Measurements from ENCODE around the gene NIPAL1.
"Not testable (repeated sequence)": the region's sequence is repeated elsewhere in the genome, so short reads cannot be mapped to it uniquely, and the experiment has no call there.

The NIPAL1 gene

DNA sequence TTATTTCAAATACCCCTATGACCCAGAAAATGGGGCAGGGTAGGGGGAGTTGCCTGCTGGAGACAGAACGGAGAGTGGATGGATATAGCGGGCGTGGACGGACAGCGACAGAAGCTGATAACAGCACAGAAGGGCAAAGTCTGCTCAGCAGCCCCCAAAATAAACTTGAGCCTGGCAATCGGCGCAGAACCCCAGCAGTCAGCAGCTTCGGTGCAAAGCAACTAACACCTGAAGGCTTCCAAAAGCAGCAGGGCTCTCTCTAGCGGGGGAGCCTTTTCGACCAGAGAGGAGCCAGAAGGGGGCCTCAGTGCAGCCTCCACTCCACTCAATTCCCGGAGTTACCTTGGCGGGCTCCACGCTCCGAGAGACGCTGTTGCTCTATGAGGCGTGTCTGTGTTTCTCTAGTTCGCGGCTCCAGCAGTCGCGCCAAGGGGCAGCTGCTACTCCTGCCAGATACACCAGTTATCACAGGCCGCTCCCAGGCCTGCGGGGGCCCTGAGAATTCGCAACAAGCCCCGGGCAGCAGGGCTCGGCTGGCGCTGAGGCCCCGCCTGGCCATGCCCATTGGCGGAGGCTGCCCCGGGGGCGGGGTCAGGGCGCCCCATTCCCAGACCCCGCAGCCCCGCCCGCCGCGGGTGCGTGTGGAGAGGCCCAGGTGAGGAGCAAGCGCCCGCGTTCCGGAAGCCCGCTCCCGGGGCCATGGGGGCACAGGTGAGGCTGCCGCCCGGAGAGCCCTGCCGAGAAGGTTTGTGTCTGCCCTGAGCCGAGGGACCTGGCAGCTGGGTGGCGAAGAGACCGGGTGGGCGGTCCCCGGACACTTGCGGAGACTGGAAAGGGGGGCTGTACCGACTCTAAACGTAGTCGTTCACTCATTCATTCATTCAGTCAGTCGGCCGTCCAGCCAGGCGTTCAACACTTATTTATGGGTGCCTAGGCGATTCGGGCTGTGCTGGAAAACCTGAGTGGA lies at the start of gene NIPAL1, which contains the start of gene CNGA1:
NIPAL1 (plus strand) TSS at position 632 of the 967 bp plus-strand sequence; CDS start at position 700, 68 bp downstream.
CNGA1 (minus strand) TSS at position 541 of the 967 bp plus-strand sequence. CDS start 63,992 bp downstream, outside the sequence.
- peak; percentile 52 for DNase-seq

DNA sequence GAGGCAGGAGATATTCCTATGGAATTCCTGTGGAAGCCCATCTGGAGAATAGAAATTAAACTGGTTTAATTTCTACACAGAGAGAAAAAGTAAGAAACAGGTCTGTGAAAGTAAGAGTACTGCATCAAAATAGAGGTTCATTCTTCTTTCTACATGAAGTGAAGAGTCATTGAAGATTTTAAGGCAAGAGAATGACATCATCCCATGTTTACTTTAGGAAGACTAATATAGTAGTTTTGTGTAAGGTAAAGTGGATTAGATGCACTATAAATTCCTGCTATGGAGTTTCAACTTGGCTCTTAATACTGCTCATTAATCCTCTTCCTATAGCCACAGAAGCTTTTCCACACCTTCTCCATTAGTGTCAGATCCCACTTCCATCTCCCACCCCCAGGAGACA lies 47.7 kb upstream of the NIPAL1 start:
- DNase-seq, result no peak

DNA sequence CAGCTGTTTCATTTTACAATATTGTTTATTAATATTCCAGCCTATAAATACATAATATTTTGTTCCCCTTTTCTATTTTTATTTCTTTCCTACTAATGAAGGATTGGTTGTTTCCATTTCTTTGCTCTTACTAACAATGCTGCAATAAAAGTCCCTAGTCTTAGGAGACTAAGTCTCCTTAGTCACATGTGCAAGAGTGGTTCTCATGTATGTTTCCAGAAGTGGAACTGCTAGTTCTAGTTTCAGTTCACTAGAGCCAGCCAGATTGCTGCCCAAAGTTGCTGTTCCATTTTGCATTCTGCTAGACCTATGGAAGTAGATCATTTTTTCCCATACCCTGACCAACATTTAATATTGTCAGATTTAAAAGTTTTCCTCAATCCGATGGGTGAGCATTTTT lies 44.4 kb upstream of the NIPAL1 start:
- DNase-seq, result no peak

- no peak for DNase-seq
These were observed 43.9 kb upstream of the NIPAL1 start for GRCh38 chr4:47972721-47973120.

DNA sequence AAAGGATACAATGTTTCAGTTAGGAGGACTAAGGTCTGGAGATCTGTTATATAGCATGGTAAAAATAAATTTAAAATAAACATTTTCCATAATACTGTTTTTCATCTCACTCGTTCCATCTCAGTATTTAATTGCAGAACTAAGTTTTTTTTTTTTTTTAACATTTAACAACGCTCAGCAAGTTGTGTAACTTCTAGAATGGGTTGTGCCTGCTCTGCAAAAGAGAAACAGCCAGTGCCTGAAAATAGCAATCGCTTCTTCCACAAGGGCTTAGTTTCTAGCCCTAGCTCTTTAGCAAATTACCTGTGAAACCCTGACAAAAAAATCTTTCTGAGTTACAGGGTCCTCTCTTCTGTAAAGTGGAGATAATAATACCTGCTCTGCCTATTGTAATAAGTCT lies 42.0 kb upstream of the NIPAL1 start:
- no peak for DNase-seq

- no peak for DNase-seq
These were observed 26.4 kb upstream of the NIPAL1 start for GRCh38 chr4:47990145-47990544.

GRCh38 chr4:47992475-47992874 lies 24.1 kb upstream of the NIPAL1 start:
- not testable (repeated sequence) for DNase-seq

- DNase-seq, result no peak
These were observed 20.6 kb upstream of the NIPAL1 start for GRCh38 chr4:47996021-47996420.

- DNase-seq, result no peak
These were observed 14.3 kb upstream of the NIPAL1 start for GRCh38 chr4:48002267-48002666.

DNA sequence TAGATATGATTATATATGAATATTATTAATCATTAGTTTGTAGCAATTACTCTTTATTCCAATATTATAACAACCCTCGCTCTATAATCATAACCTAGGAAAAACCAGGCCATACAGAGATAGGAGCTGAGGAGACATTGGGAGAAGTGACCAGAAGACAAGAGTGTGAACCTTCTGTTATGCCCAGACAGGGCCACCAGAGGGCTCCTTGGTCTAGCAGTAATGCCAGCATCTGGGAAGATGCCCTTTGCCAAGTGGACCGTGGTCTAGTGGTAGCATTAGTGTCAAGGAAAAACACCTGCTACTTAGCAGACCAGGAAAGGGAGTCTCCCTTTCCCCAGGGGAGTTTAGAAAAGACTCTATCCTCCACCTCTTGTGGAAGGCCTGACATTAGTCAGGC lies 13.0 kb upstream of the NIPAL1 start:
- peak; percentile 41 for DNase-seq

GRCh38 chr4:48005781-48006180 lies 10.8 kb upstream of the NIPAL1 start:
- no peak for DNase-seq

DNA sequence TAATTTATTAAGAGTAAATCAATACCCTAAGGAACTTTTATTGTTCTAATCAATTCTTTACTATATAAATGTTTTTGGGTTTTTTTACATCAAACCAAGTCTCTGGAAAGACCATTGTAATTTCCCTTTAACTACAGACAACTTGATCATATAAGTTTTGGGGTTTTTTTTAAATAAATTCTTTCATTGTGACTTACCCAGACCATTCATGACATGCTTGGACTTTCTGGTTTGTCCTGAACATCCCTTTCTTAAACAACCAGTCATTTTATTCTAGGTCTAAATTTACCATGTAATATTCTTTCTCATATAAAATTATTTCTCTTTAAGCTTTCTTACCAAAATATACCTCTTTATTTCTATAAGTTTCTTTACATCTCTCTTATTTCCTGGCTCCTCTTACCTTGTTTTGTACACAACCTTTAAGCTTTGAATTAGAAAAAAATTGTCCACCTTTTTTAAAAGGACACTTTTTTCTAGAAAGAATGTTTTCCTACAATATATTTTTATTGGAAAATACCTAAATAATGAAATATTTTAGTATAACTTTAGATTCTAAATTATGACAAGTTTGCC lies 8.5 kb upstream of the NIPAL1 start:
- no peak for DNase-seq

GRCh38 chr4:48010906-48011305 lies 5.7 kb upstream of the NIPAL1 start:
- not testable (repeated sequence) for DNase-seq

DNA sequence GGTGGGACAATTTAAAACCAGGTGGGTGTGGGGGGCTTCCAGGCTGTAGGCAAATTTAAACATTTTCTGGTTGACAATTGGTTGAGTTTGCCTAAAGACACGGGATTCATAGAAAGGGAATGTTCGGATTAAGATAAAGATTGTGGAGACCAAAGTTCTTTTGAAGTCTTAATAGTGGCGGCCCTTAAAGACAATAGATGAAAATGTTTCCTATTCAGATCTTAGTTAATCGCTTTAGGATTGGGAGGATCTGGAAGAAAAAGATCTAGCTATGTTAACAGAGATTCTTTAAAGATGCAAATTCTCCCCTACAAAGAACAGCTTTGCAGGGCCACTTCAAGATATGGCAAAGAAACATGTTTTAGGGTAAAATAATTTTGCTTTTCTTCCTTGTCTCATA lies 4.8 kb upstream of the NIPAL1 start:
- DNase-seq, result no peak

GRCh38 chr4:48012824-48013223 lies 3.7 kb upstream of the NIPAL1 start:
- no peak for DNase-seq

- no peak for DNase-seq
These were observed 1.4 kb upstream of the NIPAL1 start for GRCh38 chr4:48015216-48015615.

DNA sequence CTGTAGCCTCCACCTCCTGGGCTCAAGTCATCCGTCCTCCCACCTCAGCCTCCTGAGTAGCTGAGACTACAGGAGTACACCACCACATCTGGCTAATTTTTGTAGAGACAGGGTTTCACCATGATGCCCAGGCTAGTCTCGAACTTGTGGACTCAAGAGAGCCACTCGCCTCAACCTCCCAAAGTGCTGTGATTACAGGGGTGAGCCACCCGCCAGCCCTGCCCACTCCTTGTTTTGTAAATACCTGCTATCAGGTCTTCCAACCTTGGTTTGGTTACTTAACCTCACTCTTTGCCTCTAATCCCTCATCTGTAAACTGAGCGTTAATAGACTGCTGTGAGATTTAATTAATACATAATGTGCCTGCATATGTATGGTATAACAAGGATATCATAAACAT lies 894 bp upstream of the NIPAL1 start:
- no peak for DNase-seq

DNA sequence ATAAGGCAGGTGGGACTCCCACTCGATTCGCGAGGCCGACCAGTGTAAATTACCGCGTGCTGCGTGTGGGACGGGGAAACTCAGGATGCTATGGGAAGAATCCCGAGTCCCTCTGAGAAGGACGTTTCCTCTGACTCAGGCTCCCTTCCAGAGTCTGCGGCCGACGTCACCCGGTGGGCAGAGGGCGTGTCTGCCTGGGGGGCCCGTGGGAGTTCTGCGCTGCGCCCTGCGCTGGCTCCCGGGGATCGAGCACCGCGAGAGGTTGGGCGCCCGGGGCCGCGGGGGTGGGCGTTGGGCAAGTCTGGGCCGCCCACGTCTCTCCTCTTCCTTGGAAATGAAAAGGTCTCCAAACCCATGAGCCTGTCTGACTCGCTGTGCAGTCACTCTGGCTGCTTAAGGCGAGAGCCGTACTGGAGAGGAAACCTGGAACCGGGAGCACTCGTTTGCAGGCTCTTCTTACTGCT lies 568 bp downstream of the NIPAL1 start:
- DNase-seq, result peak; percentile 6

- DNase-seq, result no peak
These were observed 1.5 kb downstream of the NIPAL1 start for GRCh38 chr4:48018112-48018511.

DNA sequence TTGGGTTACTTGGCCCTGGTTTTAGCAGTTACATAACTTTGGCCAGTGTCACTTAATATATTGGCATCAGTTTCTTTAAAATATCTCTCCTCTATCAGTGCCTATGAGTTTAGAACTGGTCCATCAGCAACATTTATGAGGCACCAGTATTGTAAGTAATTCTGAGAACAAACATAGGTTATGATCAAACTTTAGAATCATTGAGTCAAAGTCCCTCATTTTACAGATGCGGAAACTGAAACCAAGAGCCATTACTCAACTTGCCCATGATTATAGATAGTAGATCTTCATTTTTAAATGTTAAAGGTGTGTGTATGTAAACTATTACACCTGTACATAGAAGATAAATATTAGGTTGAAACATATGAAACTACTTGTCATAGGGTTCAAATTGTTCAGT lies 4.5 kb downstream of the NIPAL1 start:
- peak; percentile 23 for DNase-seq

DNA sequence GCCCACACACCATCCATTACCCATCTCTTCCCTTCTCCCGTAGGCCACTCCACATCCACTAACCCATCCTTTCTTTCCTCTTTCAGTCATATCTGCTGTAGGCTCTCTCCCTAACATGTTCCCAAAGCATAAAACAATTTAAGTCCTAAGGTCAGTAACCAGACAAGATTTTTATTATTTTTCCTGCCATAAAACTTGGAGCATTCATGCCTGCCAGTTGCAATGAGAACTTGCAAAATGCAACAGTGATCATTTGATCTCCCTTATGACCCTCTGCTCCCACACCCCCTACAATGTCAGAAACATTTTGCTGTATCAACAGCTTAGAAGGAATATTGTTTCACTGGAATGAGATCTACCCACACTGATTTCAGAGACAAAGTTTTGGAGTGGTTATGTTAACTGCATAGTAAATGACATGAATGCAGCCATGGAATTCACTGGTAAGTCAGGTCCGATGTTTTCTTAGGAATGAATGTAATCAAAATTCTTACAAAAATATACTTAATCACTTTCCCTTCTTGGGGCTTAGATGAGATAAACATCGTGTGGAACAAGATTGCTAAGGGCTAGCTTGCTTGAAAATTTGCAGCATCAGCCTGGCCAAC lies 5.7 kb downstream of the NIPAL1 start:
- no peak for DNase-seq

GRCh38 chr4:48024522-48024921 lies 8.0 kb downstream of the NIPAL1 start:
- no peak for DNase-seq

DNA sequence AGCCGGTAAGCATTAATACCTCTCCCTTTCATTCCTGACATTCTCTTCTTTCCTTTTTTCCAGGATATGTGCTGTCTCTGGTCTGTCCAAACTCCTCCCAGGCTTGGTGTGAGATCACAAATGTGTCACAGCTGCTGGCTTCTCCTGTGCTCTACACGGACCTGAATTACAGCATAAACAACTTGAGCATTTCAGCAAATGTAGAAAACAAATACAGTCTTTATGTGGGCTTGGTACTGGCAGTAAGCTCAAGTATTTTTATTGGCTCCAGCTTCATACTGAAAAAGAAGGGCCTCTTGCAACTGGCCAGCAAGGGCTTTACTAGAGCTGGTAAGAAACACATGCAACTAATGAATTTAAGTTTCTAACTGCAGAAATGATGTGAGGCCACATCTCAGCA lies 8.4 kb downstream of the NIPAL1 start:
- DNase-seq, result no peak

- DNase-seq, result peak; percentile 23
These were observed 11.1 kb downstream of the NIPAL1 start for GRCh38 chr4:48027653-48028052.

Data from activated CD4-positive, alpha-beta T cell treated with anti-CD3 and anti-CD28 coated beads, Interleukin-10, Interleukin-2, amounts not matched to agents 100 ng/mL and 50 ng/mL, durations not matched to agents 16 hours and 8 hours (primary cell).